HG03558 (cell line): ENCODE data around the gene SFT2D1.

Source experiments
- ATAC-seq: cut with Tn5 transposase; IDR thresholded peaks from one replicate; pipeline ENCODE4 v1.9.1; 2021; ENCODE audit warnings: moderate number of reproducible peaks; ENCODE audit not compliant: unreplicated experiment; ENCODE audit errors: extremely low read depth

Gene SFT2D1

GRCh38 chr6:166282394-166283032 is 59.8 kb downstream of the SFT2D1 start:
- ATAC-seq: no peak

GRCh38 chr6:166281104-166281503 is 61.2 kb downstream of the SFT2D1 start:
- no peak for ATAC-seq

GRCh38 chr6:166279393-166279679 is 63.0 kb downstream of the SFT2D1 start:
- ATAC-seq: no peak

- ATAC-seq: no peak
Measured at GRCh38 chr6:166278579-166279392, 63.6 kb downstream of the SFT2D1 start.

GRCh38 chr6:166277892-166278578 is 64.3 kb downstream of the SFT2D1 start:
- no peak for ATAC-seq

- no peak for ATAC-seq
Measured at GRCh38 chr6:166277018-166277417, 65.3 kb downstream of the SFT2D1 start.

GRCh38 chr6:166275714-166276166 is 66.6 kb downstream of the SFT2D1 start:
- ATAC-seq: peak; percentile 72

- ATAC-seq: no peak
Measured at GRCh38 chr6:166274739-166275370, 67.5 kb downstream of the SFT2D1 start.

GRCh38 chr6:166274163-166274562 is 68.2 kb downstream of the SFT2D1 start:
- ATAC-seq: no peak

GRCh38 chr6:166271376-166271765 is 71.0 kb downstream of the SFT2D1 start:
- ATAC-seq: no peak

GRCh38 chr6:166270706-166271375 is 71.5 kb downstream of the SFT2D1 start:
- no peak for ATAC-seq
